HepG2 (cell line): ENCODE data around the gene CAMK4. TPM values are rescaled to one million over a fixed set of nuclear protein-coding genes. Genes with fewer than 3 reads are reported as not detected.
A peak's percentile ranks its signal among the peaks of the same experiment; 100 is the strongest.

Experiments used
- ATAC-seq: fragments of 200-7000 bp; cut with Tn5 transposase; 3 replicates; pipeline ENCODE4 v1.9.1; 2020; ENCODE audit warnings: mild to moderate bottlenecking, moderate library complexity
- BruUV-seq: library from RNA; stranded (reverse); fragments of 400-500 nt; replicated peaks from 2 replicates; lab custom pipeline; 2021; lab: Mats Ljungman, UMichigan
- CTCF ChIA-PET: fragments of 300-600 bp; formaldehyde crosslinking; extraction: SDS; loops from one replicate; lab custom pipeline; 2021; ENCODE audit warnings: low total read pairs, inconsistent platforms, low intra/inter-chr PET ratio; lab: Yijun Ruan, JAX
- POLR2A ChIA-PET: fragments of 350-600 bp; sonication (Branson Sonifier 250); formaldehyde crosslinking; loops from one replicate; lab custom pipeline; 2020; ENCODE audit warnings: antibody characterized with exemption, inconsistent platforms; lab: Yijun Ruan, JAX
- DNase-seq: peaks from one replicate; pipeline ENCODE4 v3.0.0-alpha.2; 2015; ENCODE audit warnings: low spot score
- FAIRE-seq: peaks from 3 replicates; lab custom pipeline; 2011; peaks lifted over from hg19 to GRCh38; lab: Jason Lieb, UNC
- H2AFZ ChIP-seq: one replicate; pipeline ENCODE4 v1.6.1; 2011; ENCODE audit warnings: low read length, inconsistent platforms
- H3K27ac ChIP-seq: fragments of 300-600 bp; 3 replicates; pipeline ENCODE4 v1.8.0; 2011; ENCODE audit warnings: mixed run types, mild to moderate bottlenecking, mixed read lengths, low read length, inconsistent platforms; ENCODE audit not compliant: insufficient read depth; ENCODE audit errors: extremely low read length
- H3K27me3 ChIP-seq, 2 experiments: fragments of 200-600 bp in 1 of 2; 2 replicates in 1 of 2; 3 replicates in 1 of 2; pipeline versions ENCODE4 v1.6.0 to v1.8.0; 2011; ENCODE audit warnings: low read length in 2 of 2, mild to moderate bottlenecking in 2 of 2, moderate library complexity in 2 of 2, inconsistent platforms in 1 of 2; ENCODE audit not compliant: insufficient read depth in 2 of 2, control insufficient read depth in 1 of 2
- H3K36me3 ChIP-seq, 2 experiments: fragments of 200-600 bp in 1 of 2; replicated peaks in 1 of 2; 2 replicates in 1 of 2; 3 replicates in 1 of 2; pipeline versions ENCODE4 v1.5.1 to v1.8.0; 2011; ENCODE audit warnings: low read length in 2 of 2, inconsistent platforms in 1 of 2; ENCODE audit not compliant: insufficient read depth in 2 of 2, control insufficient read depth in 1 of 2
- H3K4me1 ChIP-seq: 2 replicates; pipeline ENCODE4 v1.5.1; 2012; ENCODE audit warnings: low read length, inconsistent platforms; ENCODE audit not compliant: insufficient read depth
- H3K4me2 ChIP-seq: 2 replicates; pipeline ENCODE4 v1.6.0; 2011; ENCODE audit warnings: low read depth, low read length, inconsistent platforms
- H3K4me3 ChIP-seq, 3 experiments: fragments of 200-600 bp in 1 of 3; sonication (generic), shearing (Covaris generic) in 1 of 3; replicated peaks in 1 of 3; 2 replicates each; pipeline ENCODE4 v1.5.1; 2011 to 2016; ENCODE audit warnings: low read length in 3 of 3, inconsistent platforms in 2 of 3, low read depth in 2 of 3, mild to moderate bottlenecking in 2 of 3, control low read depth in 1 of 3, mixed read lengths in 1 of 3; ENCODE audit not compliant: insufficient read depth in 1 of 3
- H3K79me2 ChIP-seq: one replicate; pipeline ENCODE4 v1.6.1; 2011; ENCODE audit warnings: low read length, inconsistent platforms; ENCODE audit not compliant: insufficient read depth
- H3K9ac ChIP-seq: 2 replicates; pipeline ENCODE4 v1.6.0; 2011; ENCODE audit warnings: mild to moderate bottlenecking, low read depth, low read length, inconsistent platforms; ENCODE audit not compliant: insufficient read depth
- H3K9me3 ChIP-seq: 2 replicates; pipeline ENCODE4 v1.5.1; 2012; ENCODE audit warnings: mild to moderate bottlenecking, low read length
- H4K20me1 ChIP-seq: 2 replicates; pipeline ENCODE4 v1.6.0; 2011; ENCODE audit warnings: inconsistent platforms, mild to moderate bottlenecking, low read length, moderate library complexity; ENCODE audit not compliant: insufficient read depth
- ATF7 ChIP-seq, 2 experiments: fragments of 450-650 bp in 1 of 2; sonication (generic) in 1 of 2; formaldehyde crosslinking in 1 of 2; IDR thresholded peaks; 2 replicates each; pipeline versions ENCODE4 v1.4.0 to v1.6.1; 2016 to 2020; ENCODE audit warnings: antibody characterized with exemption in 1 of 2, mild to moderate bottlenecking in 1 of 2, missing genetic modification reagents in 1 of 2
- ZNF121 ChIP-seq: sonication (generic); formaldehyde crosslinking; IDR thresholded peaks from 2 replicates; pipeline ENCODE4 v1.5.0; 2020; ENCODE audit warnings: mild to moderate bottlenecking, missing genetic modification reagents
- ZNF468 ChIP-seq: sonication (generic); formaldehyde crosslinking; IDR thresholded peaks from 2 replicates; pipeline ENCODE4 v1.8.0; 2022; ENCODE audit warnings: mild to moderate bottlenecking, moderate library complexity, missing genetic modification reagents
- ZNF564 ChIP-seq: sonication (generic); formaldehyde crosslinking; IDR thresholded peaks from 2 replicates; pipeline ENCODE4 v1.8.1; 2023; ENCODE audit warnings: mild to moderate bottlenecking, missing genetic modification reagents
- ZNF7 ChIP-seq: IDR thresholded peaks from 2 replicates; pipeline ENCODE4 v1.6.1; 2016; ENCODE audit warnings: missing biosample characterization, missing genetic modification reagents
- WGBS: methylation state at CpG from one replicate; pipeline ENCODE4 v1.1.6; 2017; ENCODE audit warnings: low lambda C conversion rate; 5-methylcytosine and 5-hydroxymethylcytosine counted together
- in situ Hi-C: cut with HindIII; loops from 2 replicates; pipeline ENCODE4 v1.10.0; 2017; ENCODE audit warnings: low pct_unique_long_range_greater_than_20kb; ENCODE audit not compliant: extremely low pct_ligation_motif_present
- intact Hi-C: fragments of 100-400 bp; cut with micrococcal nuclease; formaldehyde crosslinking; loops from one replicate; pipeline ENCODE4 v1.10.0; 2022; ENCODE audit not compliant: unreplicated experiment
- polyA plus RNA-seq, 8 experiments: library from polyadenylated mRNA; depleted of rRNA in 3 of 8; stranded (reverse) in 7 of 8; unstranded in 1 of 8; fragments of >200 nt; fragmentation: Illumina TruSeq in 4 of 8; extraction: Trizol in 4 of 8; gene quantifications; 2 replicates each; pipeline versions ENCODE4 v1.2.1 to v1.2.3, GENCODE V29; 2011 to 2016; ENCODE audit warnings: low read depth in 4 of 8, missing spikeins in 1 of 8, mixed read lengths in 1 of 8; ENCODE audit not compliant: insufficient read depth in 1 of 8
- total RNA-seq, 5 experiments: library from RNA; depleted of rRNA; stranded (reverse); fragments of >200 nt; fragmentation: Illumina TruSeq; extraction: Trizol; gene quantifications; 2 replicates each; pipeline ENCODE4 v1.2.3, GENCODE V29; 2016; ENCODE audit warnings: low read depth in 1 of 5
- TF ChIP-seq, protein P1 (sequence below): IDR thresholded peaks from 2 replicates; pipeline ENCODE4 v1.6.1; 2016; ENCODE audit warnings: missing genetic modification reagents, missing compliant biosample characterization

Gene CAMK4
- total and polyA plus RNA-seq, 2 of the 13 experiments (the other 11 are each of a cell fraction or from before 2014, with no cell fraction given), result not detected

GRCh38 chr5:111535879-111536549 lies 311.8 kb downstream of the CAMK4 start:
- FAIRE-seq (no peak), ATAC-seq (no peak), DNase-seq (no peak)
- Histone ChIP-seq H3K36me3 (no peaks in the 10 kb centered on the region), H3K9me3 (no peaks in the 10 kb centered on the region), H3K27ac (no peak overlapping the region), H3K4me2 (no peak overlapping the region), H3K27me3 (no peaks in the 10 kb centered on the region; a peak in 1 of 5 replicates), H4K20me1 (no peaks in the 10 kb centered on the region), H2AFZ (no peak overlapping the region), H3K4me3 (no peak overlapping the region), H3K79me2 (no peaks in the 10 kb centered on the region), H3K4me1 (no peaks in the 10 kb centered on the region), H3K9ac (no peak overlapping the region)
- in situ Hi-C loops (no loop called here), intact Hi-C loops (no loop called here)
- no TSS peak for BruUV-seq
- CTCF ChIA-PET, result no interaction called here
- TF ChIP-seq ZNF468 (CRISPR knock-in tag) (no peak), ZNF564 (CRISPR knock-in tag) (no peak), ZNF7 (CRISPR knock-in tag) (no peak)
- TF ChIP-seq, protein P1, sequence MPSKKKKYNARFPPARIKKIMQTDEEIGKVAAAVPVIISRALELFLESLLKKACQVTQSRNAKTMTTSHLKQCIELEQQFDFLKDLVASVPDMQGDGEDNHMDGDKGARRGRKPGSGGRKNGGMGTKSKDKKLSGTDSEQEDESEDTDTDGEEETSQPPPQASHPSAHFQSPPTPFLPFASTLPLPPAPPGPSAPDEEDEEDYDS, result no peak
- POLR2A ChIA-PET, result no interaction called here
- 0% methylated on average over 1 of the region's 1 CpG for WGBS

- Histone ChIP-seq H3K4me3 (no peak overlapping the region), H4K20me1 (no peaks in the 10 kb centered on the region), H3K9ac (no peak overlapping the region), H3K27ac (no peak overlapping the region), H3K27me3 (no peaks in the 10 kb centered on the region; a peak in 1 of 5 replicates), H2AFZ (no peak overlapping the region), H3K79me2 (no peaks in the 10 kb centered on the region), H3K9me3 (no peaks in the 10 kb centered on the region), H3K4me1 (no peaks in the 10 kb centered on the region), H3K36me3 (no peaks in the 10 kb centered on the region), H3K4me2 (no peak overlapping the region)
- 0% methylated on average over 1 of the region's 1 CpG for WGBS
- ATAC-seq, result no peak
- DNase-seq, result no peak
- TF ChIP-seq ZNF121, result no peak
- TF ChIP-seq ATF7 (IDR thresholded peaks at IDR 0.05), result peak; percentile 81
- TF ChIP-seq ATF7 (CRISPR knock-in tag; IDR thresholded peaks at IDR 0.05), result no peak
- intact Hi-C loops (no loop called here), in situ Hi-C loops (no loop called here)
- ChIA-PET POLR2A (no interaction called here), CTCF (no interaction called here)
- FAIRE-seq, result no peak
- no TSS peak for BruUV-seq
These were observed 313.2 kb downstream of the CAMK4 start for GRCh38 chr5:111537141-111538024.

Other genes starting within 250 kb of the CAMK4 start
- not detected in 2 replicates for gene TSLP, start 152.7 kb upstream of the CAMK4 start, total RNA-seq (2016; rRNA removed; fragmentation: Illumina TruSeq; extraction: Trizol)
- gene TSLP, start 152.7 kb upstream of the CAMK4 start, polyA plus RNA-seq (2011; rRNA removed), result not detected in 2 replicates
- gene WDR36, start 132.0 kb upstream of the CAMK4 start, total RNA-seq (2016; rRNA removed; fragmentation: Illumina TruSeq; extraction: Trizol), result 40.6 and 62.6 TPM in 2 replicates
- gene WDR36, start 132.0 kb upstream of the CAMK4 start, polyA plus RNA-seq (2011; rRNA removed), result 15.1 and 18.2 TPM in 2 replicates